Osteoblast (primary cell): Measurements from ENCODE around the gene ABLIM2. TPM values are rescaled to one million over a fixed set of nuclear protein-coding genes. Genes with fewer than 3 reads are reported as not detected.

Experiments
- DNase-seq: peaks from one replicate; pipeline ENCODE4 v3.0.0; 2011; ENCODE audit warnings: low spot score, mixed read lengths; ENCODE audit not compliant: insufficient read length; ENCODE audit errors: missing footprints
- H2AFZ ChIP-seq: 2 replicates; pipeline ENCODE4 v1.6.0; 2011; ENCODE audit warnings: mild to moderate bottlenecking, low read length
- H3K27ac ChIP-seq: 2 replicates; pipeline ENCODE4 v1.5.1; 2011; ENCODE audit warnings: mild to moderate bottlenecking, low read depth, low read length, moderate library complexity
- H3K27me3 ChIP-seq: 2 replicates; pipeline ENCODE4 v1.6.0; 2012; ENCODE audit warnings: mild to moderate bottlenecking, control low read depth, inconsistent platforms, low read length, moderate library complexity; ENCODE audit not compliant: insufficient read depth
- H3K36me3 ChIP-seq: 2 replicates; pipeline ENCODE4 v1.5.1; 2011; ENCODE audit warnings: mild to moderate bottlenecking, low read length, control low read depth, moderate library complexity; ENCODE audit not compliant: insufficient read depth
- H3K4me1 ChIP-seq: 2 replicates; pipeline ENCODE4 v1.5.1; 2011; ENCODE audit warnings: mild to moderate bottlenecking, low read length, control low read depth, moderate library complexity; ENCODE audit not compliant: insufficient read depth
- H3K4me2 ChIP-seq: 2 replicates; pipeline ENCODE4 v1.6.0; 2011; ENCODE audit warnings: mild to moderate bottlenecking, low read length; ENCODE audit not compliant: insufficient read depth
- H3K4me3 ChIP-seq: fragments of 200-600 bp; sonication (generic); 3 replicates; pipeline ENCODE4 v1.5.1; 2012; ENCODE audit warnings: mild to moderate bottlenecking, low read length, inconsistent platforms; ENCODE audit not compliant: insufficient read depth
- H3K79me2 ChIP-seq: 2 replicates; pipeline ENCODE4 v1.6.0; 2012; ENCODE audit warnings: mild to moderate bottlenecking, low read length, control low read depth, inconsistent platforms; ENCODE audit not compliant: insufficient read depth
- H3K9me3 ChIP-seq: 2 replicates; pipeline ENCODE4 v1.5.1; 2011; ENCODE audit warnings: low read depth, low read length, control low read depth
- H4K20me1 ChIP-seq: 2 replicates; pipeline ENCODE4 v1.6.0; 2012; ENCODE audit warnings: mild to moderate bottlenecking, low read length, control low read depth; ENCODE audit not compliant: insufficient read depth
- CTCF ChIP-seq: IDR thresholded peaks from 2 replicates; pipeline ENCODE4 v1.5.1; 2011; ENCODE audit warnings: mild to moderate bottlenecking, low read depth, low read length, moderate library complexity; ENCODE audit errors: extremely low read depth
- total RNA-seq: library from RNA; depleted of rRNA; stranded (reverse); fragments of >200 nt; gene quantifications from 2 replicates; pipeline ENCODE4 v1.2.3, GENCODE V29; 2012

The ABLIM2 gene
- total RNA-seq, 1 donor, result 0.36 TPM

- H3K36me3 ChIP-seq, result no peaks in the 10 kb centered on the region
- peak overlapping the region; percentile 89 for H3K4me3 ChIP-seq
- peak overlapping the region; percentile 72 for H3K4me2 ChIP-seq
- peaks cover 10% of the 10 kb centered on the region for H3K4me1 ChIP-seq
- no peaks in the 10 kb centered on the region for H3K9me3 ChIP-seq
- DNase-seq, result peak; percentile 79
- no peaks in the 10 kb centered on the region for H4K20me1 ChIP-seq
- peaks cover 33% of the 10 kb centered on the region for H3K27me3 ChIP-seq
- no peaks in the 10 kb centered on the region for H3K79me2 ChIP-seq
- no peak overlapping the region for H3K27ac ChIP-seq
- H2AFZ ChIP-seq, result peak overlapping the region; percentile 22
- no peak for TF ChIP-seq CTCF
These were observed 486 bp downstream of the ABLIM2 start for GRCh38 chr4:8157944-8158709.

GRCh38 chr4:8157496-8157895 is 1.1 kb downstream of the ABLIM2 start:
- Histone ChIP-seq H3K4me3 (no peak overlapping the region), H3K27me3 (peaks cover 40% of the 10 kb centered on the region), H3K9me3 (no peaks in the 10 kb centered on the region), H3K36me3 (no peaks in the 10 kb centered on the region), H4K20me1 (no peaks in the 10 kb centered on the region), H3K4me2 (no peak overlapping the region), H3K4me1 (peaks cover 10% of the 10 kb centered on the region), H2AFZ (no peak overlapping the region), H3K79me2 (no peaks in the 10 kb centered on the region), H3K27ac (no peak overlapping the region)
- no peak for TF ChIP-seq CTCF
- DNase-seq, result peak; percentile 58

GRCh38 chr4:8156617-8157016 is 2.0 kb downstream of the ABLIM2 start:
- peaks cover 10% of the 10 kb centered on the region for H3K4me1 ChIP-seq
- no peak overlapping the region for H3K27ac ChIP-seq
- no peak for TF ChIP-seq CTCF
- no peak overlapping the region for H3K4me2 ChIP-seq
- no peak overlapping the region for H3K4me3 ChIP-seq
- H4K20me1 ChIP-seq, result no peaks in the 10 kb centered on the region
- peaks cover 43% of the 10 kb centered on the region for H3K27me3 ChIP-seq
- DNase-seq, result peak; percentile 72
- H3K9me3 ChIP-seq, result no peaks in the 10 kb centered on the region
- no peaks in the 10 kb centered on the region for H3K36me3 ChIP-seq
- no peaks in the 10 kb centered on the region for H3K79me2 ChIP-seq
- H2AFZ ChIP-seq, result no peak overlapping the region

- no peak overlapping the region for H3K4me2 ChIP-seq
- H3K4me3 ChIP-seq, result no peak overlapping the region
- peaks cover 10% of the 10 kb centered on the region for H3K4me1 ChIP-seq
- no peak overlapping the region for H2AFZ ChIP-seq
- no peaks in the 10 kb centered on the region for H3K9me3 ChIP-seq
- no peak overlapping the region for H3K27ac ChIP-seq
- no peaks in the 10 kb centered on the region for H4K20me1 ChIP-seq
- no peaks in the 10 kb centered on the region for H3K36me3 ChIP-seq
- H3K27me3 ChIP-seq, result peaks cover 47% of the 10 kb centered on the region
- peak; percentile 37 for DNase-seq
- no peak for TF ChIP-seq CTCF
- no peaks in the 10 kb centered on the region for H3K79me2 ChIP-seq
These were observed 2.8 kb downstream of the ABLIM2 start for GRCh38 chr4:8155660-8156421.
